Hematopoietic multipotent progenitor cell (in vitro differentiated cells): ENCODE results near the gene MLX. TPM values are rescaled to one million over a fixed set of nuclear protein-coding genes. Genes with fewer than 3 reads are reported as not detected.

ENCODE experiments used
- DNase-seq, 3 donors: peaks; one replicate each; pipeline ENCODE4 v3.0.0-alpha.2; 2011 to 2015; ENCODE audit warnings: low read depth in 2 of 3, low spot score in 2 of 3
- total RNA-seq: library from RNA; depleted of rRNA; stranded (reverse); fragments of >200 nt; gene quantifications from one replicate; pipeline ENCODE4 v1.2.3, GENCODE V29; 2012

MLX gene
- total RNA-seq, 1 donor, result 24.2 TPM

DNA sequence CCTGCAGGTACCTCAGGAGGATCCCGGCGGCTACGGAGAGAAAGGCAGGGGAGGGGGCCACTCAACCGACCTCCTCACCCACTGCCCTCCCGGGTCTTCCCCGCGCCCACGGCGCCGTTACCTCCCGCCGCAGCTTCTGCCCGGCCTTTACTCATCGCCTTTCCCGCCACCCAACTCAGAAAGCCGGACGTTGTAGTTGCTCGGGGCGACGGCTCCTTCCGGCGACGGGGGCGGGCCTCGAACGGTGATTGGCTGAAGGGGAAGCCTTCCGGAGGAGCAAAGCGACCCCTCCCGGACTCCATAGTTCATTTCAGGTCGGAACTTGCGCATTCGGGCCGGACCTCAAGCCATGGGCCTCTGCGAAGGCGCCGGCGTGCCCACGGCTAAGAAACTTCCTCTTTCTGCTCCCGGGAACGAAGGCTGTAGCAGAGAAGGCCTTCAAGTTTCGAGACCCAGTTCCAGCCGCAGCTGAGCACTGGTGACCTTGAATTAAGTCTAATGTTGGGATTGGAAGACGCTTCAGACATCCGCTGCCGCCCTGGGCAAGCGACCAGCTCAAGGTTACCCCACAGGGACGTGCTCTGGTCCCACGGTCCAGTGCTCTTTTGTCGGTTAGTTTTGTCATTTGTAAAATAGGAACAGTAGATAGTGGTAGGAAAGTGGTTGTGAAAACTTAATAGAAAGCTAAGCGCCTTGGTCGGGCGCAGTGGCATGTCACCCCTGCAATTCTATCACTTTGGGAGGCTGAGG lies 10.8 kb downstream of the MLX start, which contains the start of gene PSMC3IP:
Gene PSMC3IP (minus strand): TSS at position 198 of the 750 bp plus-strand sequence. CDS start 43 bp downstream, at position 155.
- DNase-seq, result peak; percentile 68 to 96 (median 95)

DNA sequence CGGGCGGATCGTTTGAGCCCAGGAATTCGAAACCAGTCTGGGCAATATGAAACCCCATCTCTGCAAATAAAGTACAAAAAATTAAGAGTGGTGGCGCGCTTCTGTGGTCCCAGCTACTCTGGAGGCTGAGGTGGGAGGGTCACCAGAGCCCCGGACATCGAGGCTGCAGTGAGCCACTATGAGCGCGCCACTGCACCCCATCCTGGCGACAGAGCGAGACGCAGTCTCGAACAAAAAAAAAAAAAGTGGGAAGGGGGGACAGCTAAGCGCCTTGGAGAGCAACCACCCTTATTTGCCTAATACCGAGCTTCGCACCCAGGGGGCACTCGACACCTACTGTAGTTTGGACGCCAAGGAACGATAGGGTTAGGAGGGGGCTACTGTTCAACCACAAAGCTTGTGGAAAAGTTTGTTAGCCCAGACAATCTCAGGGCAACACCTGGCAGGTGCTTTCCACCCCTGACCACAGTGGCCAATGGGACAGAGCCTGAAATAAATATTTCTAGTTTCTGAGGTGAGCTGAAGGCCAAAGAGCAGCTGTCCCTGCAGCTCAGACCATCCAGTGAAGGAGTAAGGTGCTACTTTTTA lies 11.5 kb downstream of the MLX start:
- DNase-seq, result peak in 2 of 3 donors; percentile 85 to 90

DNA sequence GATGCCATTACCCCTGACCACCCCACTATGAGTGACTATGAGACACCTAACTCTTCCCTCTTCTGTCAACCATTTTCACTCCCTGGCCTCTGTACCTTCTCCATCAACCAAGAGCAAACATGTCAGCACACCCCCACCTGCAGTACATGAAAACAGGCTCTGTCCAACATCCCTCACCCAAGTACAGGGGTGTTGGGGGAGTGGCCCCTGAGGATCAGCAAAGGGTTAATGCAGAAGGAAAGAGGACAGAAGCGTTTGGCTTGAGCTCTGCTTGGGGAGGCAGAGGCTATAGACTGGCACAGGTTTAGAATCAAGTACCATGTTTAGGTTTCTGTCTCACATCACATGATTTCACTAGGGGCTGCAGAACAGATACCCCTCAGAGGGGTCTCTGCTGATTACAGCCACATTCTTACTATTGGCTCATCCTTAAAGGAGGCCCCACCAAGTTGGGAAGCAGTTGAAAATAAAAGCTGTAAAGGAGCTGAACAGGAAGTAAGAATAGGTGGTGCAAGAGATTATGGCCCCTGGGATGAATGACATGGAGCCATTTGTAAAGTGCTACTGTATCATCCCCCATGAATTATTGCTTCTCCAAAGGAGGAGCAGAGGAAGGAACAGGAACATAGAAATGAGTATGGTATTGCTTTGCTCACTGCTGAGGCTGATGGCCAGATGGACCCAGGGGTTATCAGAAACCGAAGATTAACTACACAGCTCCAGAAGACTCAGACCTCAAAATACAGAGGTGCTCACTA lies 13.1 kb downstream of the MLX start:
- DNase-seq, result no peak

GRCh38 chr17:42581744-42582270 lies 14.9 kb downstream of the MLX start:
- no peak for DNase-seq

GRCh38 chr17:42584880-42585279 lies 18.0 kb downstream of the MLX start:
- DNase-seq, result no peak

GRCh38 chr17:42585353-42585752 lies 18.5 kb downstream of the MLX start:
- DNase-seq, result no peak

DNA sequence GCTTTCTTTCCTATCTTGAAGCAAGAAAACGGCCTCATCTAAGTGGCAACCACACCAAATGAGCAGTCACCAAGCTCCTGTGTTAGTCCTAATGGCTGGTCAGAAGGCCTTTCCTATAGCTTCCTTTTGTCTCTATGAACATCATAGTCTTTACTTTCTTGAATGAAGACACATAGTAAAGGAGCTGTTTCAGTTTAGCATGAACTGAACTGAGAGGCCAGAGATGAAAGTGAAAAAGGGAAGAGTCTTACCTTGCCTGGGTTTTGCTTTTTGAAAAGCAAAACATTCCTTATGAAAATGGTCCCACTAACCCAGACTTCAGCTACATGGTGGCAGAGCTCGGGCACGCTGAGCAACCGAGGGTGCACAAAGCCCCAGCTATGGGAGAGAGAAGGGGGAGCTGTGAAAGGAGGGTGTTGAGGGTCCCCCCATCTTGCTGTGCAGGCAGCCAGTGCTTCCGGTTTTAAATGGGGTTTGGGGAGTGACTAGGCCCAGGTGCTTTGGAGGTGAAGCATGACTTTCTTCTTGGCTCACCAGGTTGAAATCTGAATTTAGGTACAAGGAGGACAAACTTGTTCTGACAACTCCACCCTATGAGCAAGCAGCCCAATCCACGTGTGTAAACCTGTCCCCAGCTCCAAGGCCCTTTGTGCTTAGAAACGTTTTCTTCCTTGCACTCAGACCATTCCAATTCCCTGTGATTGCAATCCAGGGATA lies 19.8 kb downstream of the MLX start:
- DNase-seq, result no peak

GRCh38 chr17:42590886-42591285 lies 24.0 kb downstream of the MLX start:
- DNase-seq, result no peak

DNA sequence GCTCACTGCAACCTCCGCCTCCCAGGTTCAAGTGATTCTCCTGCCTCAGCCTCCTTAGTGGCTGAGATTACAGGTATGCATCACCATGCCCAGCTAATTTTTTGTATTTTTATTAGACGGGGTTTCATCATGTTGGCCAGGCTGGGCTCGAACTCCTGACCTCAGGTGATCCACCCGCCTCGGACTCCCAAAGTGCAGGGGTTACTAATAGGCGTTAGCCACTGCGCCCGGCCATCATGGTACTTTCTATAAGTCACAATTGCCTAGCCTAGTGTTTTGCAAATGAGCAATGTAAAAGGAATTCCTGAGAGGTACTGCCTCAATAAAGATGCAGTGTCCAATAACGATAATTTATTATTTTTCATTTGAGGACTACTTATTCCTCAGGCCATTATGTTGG lies 24.5 kb downstream of the MLX start:
- DNase-seq, result no peak

DNA sequence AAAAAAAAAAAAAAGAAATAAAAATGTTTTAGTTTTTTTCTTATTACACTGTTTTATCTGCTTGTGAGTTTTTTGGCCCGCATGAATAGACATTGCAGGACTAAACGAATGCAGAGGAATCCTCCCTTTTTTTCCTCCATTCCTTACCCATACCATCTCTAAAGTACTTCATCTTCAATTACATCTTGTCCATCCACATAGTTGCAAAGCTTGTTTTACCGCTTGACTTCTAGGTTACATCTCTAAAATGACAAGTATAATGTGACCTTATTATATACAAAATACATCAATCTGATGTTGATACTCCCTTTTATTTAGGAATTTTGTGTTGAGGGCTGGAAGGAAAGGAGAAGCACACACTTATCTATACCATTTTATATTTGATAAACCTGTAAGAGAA lies 29.5 kb downstream of the MLX start:
- no peak for DNase-seq

DNA sequence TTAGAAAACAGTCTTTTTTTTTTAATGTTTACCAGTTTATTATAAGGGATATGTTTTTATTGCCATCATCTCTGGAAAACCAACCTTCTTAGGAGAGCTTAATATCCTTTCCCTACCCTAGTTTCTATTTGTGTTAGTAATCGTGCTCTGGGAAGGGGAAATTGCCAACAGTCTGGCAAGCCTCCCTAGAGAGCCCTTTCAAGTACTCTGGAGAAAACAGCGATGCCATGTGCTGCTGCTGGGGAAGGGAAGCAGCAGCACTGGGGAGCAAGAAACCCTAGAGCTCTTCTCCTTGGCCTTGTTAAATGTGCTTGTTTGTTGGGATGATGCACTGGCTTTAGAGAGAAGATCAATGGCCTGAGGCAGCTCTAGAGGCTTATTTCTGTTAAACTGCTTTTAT lies 32.0 kb downstream of the MLX start:
- DNase-seq, result no peak

- DNase-seq, result no peak
These were observed 36.4 kb downstream of the MLX start for GRCh38 chr17:42603318-42603717.

DNA sequence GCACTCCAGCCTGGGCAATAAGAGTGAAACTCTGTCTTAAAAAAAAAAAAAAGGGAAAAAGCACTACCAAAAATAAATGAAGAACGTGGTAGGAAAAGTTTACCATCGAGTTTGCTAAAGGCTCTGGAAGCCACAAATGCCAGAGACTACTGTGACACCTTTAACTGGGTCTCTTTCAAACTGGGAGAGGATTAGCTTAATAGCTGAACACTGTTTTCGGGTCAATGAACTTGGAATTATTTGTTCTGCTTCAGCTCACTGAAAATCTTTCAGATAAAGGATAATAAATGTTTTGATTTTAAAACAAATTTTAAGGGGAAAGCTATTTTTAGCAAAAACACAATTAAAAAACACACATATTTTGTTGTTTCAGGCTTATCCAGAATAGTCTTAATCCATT lies 40.9 kb downstream of the MLX start:
- DNase-seq, result no peak

GRCh38 chr17:42608305-42609181 lies 41.6 kb downstream of the MLX start:
- DNase-seq, result peak in 1 of 3 donors; percentile 4

GRCh38 chr17:42609182-42609813 lies 42.4 kb downstream of the MLX start, which contains the start of the genes RETREG3 and TUBG1:
TSS of gene RETREG3 (minus strand) at chr17:42609374. CDS start at chr17:42609324, 50 bp downstream.
TSS of gene TUBG1 (plus strand) at chr17:42609683. CDS start at chr17:42609738, 55 bp downstream.
- DNase-seq, result peak; percentile 98 to 99 (median 99)

DNA sequence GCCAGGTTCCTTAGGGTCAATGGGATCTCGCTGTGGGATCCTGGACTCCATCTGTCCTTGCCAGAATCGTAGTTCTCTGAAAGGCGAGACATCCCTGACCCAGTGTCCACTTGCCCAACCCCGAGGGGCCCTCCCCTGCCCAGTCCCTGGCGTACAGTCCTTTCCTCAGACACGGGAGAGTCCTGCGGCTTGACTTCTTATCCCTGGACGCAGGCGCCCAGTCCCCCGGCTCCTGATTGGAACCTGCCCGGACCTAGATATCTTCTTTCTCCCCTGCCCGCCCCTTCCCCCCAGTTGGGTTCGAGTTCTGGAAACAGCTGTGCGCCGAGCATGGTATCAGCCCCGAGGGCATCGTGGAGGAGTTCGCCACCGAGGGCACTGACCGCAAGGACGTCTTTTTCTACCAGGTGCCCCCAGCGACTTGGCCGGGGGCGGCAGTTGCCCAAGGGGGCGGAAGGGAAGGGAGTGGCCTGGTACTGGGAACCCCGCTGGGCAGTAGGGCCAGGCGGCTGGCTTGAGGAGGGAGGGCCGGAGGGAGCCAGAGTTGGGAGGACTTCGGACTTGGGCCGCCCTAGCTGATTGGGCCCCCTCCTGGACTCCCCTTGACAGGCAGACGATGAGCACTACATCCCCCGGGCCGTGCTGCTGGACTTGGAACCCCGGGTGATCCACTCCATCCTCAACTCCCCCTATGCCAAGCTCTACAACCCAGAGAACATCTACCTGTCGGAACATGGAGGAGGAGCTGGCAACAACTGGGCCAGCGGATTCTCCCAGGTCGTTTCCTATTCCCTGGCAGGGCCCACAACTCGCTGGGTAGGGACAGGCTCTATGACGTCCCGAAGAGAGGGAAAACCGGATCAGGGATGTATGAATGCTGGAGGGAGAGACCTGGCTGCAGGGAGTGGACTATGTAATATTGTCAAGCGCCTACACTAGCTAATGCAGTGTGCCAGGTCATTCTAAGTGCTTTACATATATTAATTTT lies 43.2 kb downstream of the MLX start:
- DNase-seq, result peak in 2 of 3 donors; percentile 12 to 17

GRCh38 chr17:42612013-42612412 lies 45.1 kb downstream of the MLX start:
- DNase-seq, result no peak
